ENCODE measurements around the gene BLCAP.
"Not testable (repeated sequence)": the region's sequence is repeated elsewhere in the genome, so short reads cannot be mapped to it uniquely, and the experiment has no call there.

Gene BLCAP, protein sequence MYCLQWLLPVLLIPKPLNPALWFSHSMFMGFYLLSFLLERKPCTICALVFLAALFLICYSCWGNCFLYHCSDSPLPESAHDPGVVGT

DNA sequence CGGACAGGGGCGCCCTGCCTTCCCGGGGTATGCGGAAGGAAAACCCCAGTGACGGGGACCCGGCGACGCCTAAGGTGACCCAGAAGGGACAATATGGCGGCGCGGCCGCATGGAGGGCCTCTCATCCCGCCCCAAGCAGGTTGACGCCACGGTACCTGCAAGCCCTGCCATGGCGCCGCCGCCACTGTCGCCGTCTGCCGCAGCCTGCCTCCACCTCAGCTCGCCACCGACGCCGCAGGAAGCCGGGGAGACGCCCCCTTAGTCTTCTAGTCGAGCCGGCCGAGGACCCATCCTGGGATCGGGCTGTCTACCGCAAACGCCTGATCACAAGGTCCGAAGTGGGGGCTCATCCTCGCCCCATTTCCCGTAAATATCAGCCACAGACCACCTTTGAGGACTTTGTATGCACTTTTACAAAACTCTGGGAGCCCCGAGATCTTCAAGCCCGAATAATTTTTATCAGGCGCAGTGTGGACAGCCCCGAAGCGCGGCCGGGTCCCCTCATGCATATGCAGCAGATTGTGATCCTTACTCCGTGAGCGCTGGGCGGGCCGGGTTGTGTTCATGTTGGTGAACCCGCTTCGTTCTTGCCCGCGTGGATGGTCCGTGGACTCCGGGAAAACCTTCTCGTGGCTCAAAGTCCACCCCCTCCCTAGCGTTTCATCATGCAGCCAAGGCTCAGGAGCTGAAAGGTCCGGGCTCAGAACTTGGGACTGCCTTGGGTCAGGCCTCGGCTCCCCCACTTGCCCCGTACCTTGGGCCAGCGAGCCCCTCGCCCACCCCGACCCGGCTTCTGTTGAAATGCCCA lies at the start of gene BLCAP:
TSS of gene BLCAP (minus strand) at position 239 of the 808 bp plus-strand sequence. CDS start 8,702 bp downstream, outside the sequence.
- peak; percentile 69 for DNase-seq

DNA sequence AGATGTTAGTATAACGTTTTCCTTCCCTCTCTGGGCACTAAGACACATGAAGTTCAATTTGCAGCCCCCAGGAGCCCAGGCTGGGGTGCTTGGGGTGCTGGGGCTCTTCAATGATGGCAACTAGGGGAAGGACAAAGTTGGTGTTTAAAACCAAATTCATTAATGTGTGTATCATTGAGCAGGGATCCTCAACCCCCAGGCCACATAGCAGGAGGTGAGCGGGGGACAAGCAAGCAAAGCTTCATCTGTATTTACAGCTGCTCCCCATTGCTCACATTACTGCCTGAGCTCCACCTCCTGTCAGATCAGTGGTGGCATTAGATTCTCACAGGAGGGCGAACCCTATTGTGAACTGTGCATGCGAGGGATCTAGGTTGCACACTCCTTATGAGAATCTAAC lies 49.8 kb upstream of the BLCAP start:
- DNase-seq = not testable (repeated sequence)

DNA sequence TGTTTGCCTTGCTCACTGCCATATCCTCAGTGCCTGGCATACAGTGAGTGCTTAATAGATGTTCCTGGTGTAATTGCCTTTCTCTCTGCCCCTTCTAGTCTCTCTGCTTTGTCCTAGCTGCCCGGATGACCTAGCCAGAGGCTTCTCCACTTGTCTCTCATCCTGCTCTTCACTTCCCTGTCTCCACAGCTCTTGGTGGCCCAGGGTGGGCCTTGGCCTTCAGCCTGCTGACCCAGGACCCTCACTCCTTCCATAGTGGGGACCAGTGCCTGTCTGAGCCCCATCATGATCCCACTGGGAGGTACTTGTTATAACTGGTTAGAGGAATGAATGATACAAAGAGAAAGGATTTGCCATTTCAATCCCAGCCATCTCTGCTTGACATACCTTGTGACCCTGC lies 49.2 kb upstream of the BLCAP start:
- no peak for DNase-seq

DNA sequence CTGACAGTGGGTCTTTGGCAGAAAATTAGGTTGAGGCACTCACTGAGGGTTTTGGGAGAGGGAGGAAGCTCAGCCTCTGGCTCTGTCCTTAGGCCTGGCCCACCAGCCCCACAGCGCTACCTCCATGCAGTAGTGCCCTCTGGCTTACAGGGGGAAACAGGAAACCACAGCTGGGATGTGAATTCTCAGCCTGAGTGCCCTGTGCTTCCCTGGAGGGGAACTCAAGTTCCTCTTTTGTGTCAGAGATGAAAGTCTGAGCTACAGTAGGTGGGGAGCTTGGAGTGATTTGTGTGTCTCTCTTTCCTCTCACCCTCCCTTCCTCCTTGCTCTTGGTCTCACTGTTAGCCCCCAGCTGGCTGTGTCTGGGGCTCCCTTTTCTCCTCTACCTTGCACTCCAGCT lies 48.2 kb upstream of the BLCAP start:
- no peak for DNase-seq

DNA sequence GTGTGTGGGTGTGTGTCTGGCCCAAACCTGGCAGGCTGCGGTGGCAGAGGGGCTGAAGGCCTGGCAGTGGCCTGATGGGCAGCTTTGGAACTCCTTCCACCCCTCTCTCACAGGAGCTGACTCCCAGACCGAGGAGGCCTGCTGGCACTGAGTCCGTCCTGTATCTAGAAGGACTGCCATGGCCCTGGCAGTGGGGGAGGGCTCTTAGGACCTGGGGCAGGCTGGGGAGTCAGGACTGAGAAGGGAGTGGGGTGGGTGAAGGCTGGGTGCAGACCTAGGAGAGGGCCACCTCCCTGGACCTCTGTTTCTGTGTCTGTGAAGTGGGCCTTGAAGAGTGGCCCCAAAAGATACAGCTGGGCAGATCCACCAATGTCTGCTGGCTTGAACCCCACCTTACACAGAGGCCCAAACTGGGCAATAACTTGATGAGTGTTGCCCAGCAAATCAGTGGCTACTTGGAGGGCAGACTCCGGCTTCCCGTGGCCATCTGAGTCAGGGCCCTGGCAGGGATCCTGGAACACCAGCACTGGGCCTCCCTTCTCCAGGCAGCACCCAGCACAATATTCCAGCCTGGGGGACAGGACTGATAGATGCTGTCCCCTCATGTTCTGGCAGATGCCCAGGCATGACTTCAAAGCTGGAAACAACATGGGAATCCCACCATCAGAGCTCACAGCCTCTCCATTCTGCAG lies 46.7 kb upstream of the BLCAP start:
- DNase-seq = no peak

DNA sequence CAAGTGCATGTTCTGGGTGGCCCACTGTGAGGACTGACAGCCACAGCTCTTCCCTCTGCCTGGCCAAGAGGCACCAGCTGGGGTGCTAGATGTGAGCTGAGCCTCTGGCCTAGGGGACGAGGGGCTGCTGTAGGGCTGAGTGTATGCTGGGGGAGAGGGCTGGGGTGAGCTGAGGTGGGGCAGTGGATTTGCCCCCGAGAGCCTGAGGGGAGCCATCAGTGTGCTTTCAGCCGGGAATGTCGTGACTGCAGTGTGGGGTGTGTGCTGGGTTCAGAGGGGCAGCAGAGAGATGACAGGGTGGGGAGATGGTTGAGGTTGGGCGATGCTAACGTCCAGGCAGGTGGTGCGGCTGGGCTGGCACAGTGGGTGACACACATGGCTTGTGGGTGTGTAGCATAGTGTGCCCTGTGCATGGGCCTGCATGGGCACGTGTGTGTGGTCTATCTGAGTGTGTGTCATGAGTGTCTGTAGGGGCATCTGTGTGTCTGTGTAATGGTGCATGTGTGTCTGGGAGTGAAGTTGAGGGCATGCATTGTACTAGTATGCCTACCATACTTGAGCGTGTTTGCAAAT lies 46.0 kb upstream of the BLCAP start:
- DNase-seq = no peak

DNA sequence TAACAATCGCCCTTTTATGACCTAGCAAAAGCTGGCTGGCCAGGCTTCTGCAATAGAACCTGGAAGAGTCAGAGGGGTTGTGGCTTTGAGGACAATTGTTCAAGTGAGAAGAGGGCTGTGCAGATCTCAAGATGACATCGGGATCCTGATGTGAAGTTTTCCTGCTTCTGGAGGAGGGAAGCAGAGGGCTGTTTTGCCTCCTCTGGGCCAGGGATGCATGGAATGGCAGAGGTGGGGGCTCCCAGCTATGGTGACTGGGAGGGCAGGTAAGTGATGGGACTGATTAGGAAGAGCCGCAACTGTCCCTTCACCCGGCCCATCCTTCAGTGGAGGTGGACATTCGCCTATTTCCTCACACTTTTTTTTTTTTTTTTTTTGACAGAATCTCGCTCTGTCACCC lies 43.4 kb upstream of the BLCAP start:
- DNase-seq = no peak

DNA sequence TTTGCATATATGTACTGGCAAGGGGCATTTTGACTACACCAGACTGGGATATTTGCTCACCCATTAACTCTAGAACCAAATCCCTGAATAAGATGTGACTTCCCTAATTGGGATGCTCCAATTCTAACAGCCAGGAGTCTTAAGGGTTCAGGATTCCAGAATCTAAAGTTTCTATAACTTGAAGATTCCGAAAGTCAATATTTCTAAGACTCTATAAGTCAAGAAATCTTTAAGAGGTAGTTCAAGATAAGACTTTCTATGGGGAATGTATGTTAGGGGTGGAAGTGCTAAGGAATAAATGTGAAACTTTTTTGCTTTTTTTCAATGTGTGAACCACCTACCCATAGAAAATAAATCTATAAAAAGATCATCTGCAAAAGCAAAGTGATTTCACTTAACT lies 42.7 kb upstream of the BLCAP start:
- no peak for DNase-seq

DNA sequence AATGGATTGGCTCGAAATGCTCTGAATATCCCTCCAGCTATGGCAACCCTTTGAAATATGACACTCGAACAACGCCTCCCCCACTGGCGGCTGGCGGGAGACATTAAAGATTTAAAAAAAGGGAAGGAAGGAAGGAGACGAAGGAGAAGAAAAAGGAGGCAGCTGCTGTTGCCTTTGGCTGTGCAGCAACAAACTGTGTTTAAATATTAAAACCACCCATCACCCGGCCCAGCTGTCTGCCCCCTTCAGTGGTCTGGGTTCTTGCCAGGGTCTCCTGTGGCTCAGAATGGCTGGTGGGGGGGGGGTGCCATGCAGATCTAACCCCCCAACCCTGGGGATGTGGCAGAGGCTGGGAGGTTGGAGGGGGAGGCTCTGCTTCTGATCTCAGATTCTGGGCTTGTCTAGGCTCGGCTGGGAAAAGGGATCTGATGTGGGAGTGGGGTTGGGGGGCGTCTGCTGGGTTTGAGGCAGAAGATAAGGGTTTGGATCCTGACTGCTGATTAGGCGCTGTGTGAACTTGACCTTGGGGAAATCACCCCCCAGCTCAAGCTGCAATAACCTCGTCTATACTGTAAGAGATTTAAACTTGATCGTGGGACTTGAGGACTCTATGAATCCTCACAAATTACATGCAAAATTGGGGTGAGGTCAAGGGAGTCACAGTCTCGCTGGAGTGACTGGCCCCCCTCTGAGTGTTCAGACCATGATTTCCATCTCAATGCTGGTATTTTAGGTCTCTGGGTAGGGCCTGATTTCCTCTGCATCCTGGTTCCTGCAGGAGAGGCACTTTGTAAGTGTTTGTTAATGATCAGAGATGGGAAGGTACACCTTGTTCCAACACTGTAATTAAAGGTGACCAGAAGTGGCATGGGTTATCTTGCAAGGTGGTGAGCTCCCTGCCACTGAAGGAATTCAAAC lies 40.3 kb upstream of the BLCAP start:
- no peak for DNase-seq

DNA sequence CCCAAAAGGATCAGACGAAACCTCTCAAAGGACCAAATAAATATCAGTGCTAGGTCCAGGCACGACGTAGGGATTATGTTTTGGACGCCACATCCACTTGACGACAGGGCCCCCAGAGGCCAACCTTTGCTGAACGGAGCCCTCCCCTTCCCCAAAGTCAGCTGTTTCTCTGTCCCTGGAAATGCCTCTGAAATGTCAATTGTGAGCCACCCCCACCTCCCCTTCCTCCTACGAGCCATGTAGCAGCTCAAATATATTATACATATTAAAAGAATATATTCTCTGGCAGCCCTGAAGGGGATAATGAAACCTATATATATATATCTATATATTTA lies 39.6 kb upstream of the BLCAP start:
- DNase-seq = no peak

DNA sequence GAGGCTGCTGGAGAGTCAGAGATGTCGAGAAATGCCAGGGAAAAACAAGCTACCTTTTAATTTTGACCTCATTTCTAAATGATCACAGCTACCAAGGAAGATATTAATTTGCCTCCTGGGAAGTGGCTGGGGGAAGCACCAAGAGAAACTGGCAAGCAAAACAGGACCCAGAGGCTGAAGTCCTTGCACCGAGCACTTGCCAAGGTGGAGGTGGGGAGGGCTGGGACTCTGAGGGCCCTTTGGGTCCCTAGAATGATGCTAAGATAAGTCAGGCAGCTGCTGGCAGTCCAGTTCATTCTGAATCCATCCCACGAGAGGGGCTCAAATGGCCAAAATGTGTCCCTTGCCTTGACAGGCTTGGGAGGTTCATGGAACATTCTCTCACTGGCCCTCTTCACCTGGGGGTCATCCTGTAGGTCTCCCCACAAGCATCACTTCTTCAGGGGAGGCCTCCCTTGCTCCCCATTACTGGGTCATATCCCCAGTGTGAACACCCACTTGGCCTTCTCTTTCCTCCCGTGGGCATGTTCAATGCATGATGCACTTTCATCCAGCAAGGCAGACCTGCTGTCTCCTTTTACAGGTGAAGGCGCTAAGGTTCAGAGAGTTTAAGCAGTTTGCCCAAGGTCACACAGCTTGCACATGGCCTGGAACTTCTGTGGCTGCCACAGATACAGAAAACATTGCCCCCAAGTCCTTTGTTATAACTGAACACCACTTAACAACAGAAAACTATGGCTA lies 39.1 kb upstream of the BLCAP start:
- no peak for DNase-seq

DNA sequence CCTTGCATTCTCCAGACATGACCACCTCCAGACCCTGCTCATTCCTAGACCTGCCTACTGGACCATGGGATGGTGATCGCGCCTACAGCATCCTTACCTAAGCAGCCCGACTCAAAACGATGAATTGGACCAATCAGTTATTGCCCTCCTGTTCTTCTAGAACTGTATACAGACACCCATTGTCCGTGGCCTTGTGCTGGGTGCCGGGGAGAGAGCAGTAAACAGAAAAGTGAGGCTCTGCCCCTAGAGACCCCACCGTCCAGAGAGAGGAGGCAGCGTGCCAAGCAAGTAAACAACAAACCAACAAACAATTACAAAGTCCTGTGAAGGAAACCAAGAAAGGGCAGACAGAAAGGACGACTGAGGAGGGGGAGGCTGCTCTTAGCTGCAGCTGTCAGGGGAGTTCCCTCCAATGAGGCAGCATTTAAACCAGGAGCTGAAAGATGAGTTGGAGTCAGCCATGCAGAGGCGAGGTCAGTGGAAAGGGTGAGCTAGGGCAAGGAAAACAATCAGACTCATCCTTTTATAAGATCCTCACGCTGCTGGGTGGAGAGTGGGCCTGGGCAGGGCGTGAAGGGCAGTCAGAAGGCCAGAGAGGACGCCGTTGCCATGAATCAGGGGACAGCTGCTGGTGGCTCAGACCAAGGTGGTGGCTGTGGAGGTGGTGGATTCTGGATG lies 37.6 kb upstream of the BLCAP start:
- no peak for DNase-seq

DNA sequence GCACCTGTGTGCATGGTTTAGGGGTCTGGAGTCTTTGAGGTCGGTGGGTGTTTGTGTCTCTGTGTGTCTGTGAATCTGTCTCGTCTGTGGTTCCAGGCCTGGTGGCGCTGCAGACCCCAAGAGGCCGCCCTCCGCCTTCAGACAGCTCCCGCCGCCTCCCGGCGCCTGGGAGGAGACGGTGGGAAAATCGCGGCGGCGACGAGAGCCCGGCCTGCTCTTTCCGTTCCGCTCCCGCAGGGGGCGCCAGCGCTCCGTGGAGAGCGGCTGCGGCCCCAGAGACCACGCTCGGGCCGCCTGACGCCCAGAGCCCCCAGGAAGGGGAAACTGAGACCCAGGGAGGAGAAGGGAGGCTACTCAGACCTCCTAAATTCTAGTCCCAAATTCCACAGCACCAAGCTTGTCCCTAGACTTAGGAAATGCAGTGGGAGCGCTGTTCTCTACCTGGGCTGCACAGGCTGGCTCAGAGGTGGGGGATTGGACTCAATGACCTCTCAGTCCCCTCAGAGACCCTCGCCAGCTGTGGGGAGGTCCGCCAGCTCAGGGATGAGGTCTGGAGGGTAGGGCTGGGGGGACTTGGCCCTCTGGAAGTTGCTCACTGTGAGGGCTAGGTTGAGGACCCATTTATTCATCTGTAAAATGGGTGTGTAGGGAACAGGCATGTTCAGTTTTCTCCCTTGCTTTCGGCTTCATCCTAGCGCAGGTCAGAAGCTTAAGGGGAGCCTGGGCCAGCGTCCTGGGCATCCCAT lies 36.9 kb upstream of the BLCAP start:
- no peak for DNase-seq

DNA sequence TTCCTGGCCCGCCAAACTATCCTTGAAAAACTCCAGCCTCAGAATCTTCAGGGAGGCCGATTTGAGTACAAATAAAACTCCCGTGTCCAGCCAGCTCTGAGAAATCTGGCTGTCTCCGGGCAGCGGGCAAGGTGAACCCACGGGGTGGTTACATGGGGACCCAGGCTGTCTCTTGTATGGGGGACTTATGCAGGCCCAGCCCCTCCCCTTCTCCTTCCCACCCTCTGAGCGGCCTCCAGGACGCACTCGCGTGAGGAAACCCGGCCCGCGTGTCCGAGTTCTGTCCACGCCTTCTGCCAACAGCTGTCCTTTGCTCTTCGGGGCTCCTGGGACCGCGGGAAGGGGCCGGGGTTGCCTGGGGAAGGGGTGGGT lies 36.3 kb upstream of the BLCAP start:
- no peak for DNase-seq

DNA sequence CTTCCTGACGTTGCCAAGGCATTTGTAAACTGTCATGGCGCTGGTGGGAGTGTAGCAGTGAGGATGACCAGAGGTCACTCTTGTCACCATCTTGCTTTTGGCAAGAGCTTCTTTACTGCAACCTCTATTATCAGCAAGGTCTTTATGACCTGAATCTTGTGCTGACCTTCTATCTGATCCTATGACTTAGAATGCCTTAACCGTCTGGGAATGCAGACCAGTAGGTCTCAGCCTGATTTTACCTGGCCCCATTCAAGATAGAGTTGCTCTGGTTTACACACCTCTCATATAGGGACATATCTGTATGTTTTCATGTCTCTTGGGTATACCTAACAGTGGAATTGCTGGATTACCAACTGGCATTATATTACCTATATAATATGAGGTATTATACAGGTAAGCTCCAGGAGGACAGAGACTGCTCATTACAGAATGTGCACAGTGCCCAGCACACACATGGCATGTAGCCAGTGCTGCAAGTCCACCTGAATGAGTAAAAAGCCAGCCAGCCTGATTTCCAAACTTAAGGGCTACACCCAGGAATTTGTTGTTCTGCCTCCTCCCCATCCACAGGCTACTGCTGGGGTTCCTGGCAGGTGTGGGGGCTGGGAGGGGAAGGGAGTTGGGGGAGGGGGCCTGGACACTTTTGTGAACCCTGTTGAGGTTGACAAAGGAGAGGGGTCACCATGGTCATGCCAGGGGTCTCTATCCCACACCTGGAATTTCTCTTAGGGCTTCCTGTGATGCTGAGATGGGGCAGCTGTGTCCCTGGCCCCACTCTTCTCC lies 35.2 kb upstream of the BLCAP start:
- DNase-seq = no peak

DNA sequence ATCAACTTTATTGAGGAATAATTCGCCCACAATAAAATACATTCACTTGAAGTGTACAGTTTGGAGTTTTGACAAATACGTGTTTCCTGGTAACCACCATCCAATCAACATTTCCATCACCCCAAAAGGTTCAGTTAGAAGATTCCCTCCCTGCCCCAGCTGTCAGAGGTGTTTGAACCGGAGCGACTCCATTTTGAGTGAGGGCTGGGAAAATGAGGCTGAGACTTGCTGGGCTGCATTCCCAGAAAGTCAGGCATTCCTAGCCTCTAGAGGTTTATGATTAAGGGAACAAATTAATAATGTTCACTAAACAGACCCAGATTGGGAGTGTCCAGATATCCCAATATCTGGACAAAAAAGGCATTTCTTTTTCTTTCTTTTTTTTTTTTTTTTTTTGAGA lies 33.0 kb upstream of the BLCAP start:
- no peak for DNase-seq

DNA sequence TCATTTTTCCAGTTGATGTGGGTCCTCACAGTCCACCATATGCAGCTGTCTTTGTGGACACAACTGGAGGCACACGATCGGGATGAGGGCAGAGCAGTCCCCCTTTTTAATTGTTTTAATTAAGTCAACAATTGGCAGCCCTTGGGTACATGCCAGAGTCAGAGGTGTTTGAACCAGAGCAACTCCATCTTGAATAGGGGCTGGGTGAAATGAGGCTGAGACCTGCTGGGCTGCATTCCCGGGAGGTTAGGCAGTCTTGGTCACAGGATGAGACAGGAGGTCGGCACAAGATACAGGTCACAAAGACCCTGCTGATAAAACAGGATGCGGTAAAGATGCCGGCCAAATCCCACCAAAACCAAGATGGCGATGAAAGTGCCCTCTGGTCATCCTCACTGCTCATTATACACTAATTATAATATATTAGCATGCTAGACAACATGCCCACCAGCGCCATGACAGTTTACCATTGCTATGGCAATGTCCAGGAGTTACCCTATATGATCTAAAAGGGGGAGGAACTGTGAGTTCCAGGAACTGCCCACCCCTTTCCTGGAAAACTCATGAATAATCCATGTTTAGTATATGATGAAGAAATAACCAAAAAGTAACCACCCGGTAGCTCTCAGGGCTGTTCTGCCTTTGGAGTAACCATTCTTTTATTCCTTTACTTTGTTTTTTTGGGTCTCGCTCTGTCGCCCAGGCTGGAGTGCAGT lies 31.8 kb upstream of the BLCAP start:
- no peak for DNase-seq

DNA sequence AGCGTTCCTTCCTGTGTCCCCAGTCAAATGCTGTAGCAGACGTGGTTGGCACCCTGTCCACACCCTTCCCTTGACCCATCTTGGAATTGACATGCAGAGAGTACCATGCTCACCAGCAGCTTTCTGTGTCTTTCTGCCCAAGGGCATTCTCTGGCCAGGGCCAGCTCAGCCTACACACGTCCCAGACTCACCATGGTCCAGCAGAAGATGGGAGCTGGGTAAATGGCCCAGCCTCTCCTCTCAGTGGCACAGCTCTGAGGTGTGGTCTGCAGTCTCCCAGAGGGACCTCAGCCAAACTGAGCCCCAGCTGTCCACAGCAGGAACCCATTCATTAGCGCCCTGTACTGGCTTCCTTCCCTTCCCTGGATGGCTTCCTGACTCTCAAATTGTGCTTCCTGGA lies 31.1 kb upstream of the BLCAP start:
- DNase-seq = no peak

DNA sequence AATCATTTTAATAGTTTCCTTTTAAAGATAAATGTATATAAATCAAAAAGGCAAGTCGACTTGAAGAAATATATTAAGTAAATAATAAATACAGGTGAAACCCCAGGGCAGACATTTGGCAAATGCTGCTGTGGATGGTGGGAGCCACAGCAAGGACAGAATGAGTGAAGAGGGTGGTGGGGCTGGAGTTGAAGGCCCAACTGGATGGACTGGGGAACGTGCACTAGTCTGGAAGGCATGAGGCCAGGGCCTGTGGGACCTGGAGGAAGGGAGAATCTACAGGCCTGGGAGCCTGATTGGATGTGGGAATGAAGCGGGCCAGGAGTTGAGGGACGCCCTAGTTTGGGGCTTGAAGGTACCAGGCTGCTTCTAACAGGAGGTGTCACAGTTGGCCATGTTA lies 30.6 kb upstream of the BLCAP start:
- no peak for DNase-seq

DNA sequence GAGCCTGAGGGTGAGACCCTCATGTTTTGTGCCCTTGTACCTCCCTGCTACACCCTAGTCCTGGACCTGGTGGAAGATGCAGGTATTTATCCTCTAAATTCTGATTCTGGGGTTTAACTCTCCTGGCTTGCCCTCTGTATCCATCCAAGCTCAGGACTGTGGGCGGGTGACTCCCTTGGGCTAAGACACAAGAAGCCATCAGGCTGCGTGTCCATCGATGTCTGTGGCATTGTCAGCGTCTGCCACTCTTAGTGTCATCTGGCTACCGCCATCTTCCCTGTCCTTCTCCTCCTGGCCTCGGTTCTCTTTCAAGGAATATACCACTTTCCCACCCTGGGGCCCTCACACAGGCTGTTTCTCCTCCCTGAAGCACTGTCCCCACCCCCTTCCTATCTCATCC lies 28.9 kb upstream of the BLCAP start:
- no peak for DNase-seq
